Muscle of arm (tissue), 12 donors: Measurements from ENCODE around the gene SLC45A3. TPM values are rescaled to one million over a fixed set of nuclear protein-coding genes. Genes with fewer than 3 reads are reported as not detected.

ENCODE experiments used
- DNase-seq: peaks from one replicate; pipeline ENCODE4 v3.0.0-alpha.2; 2013
- polyA plus RNA-seq, 12 donors: library from polyadenylated mRNA; unstranded; fragments of 120-200 nt; gene quantifications; one replicate each; pipeline ENCODE4 v1.2.1, GENCODE V29; 2013; ENCODE audit not compliant: insufficient read length in 12 of 12

SLC45A3 gene
- polyA plus RNA-seq, 12 donors, result 1.9 to 9.8 (median 3.4) TPM; not detected in 1

DNA sequence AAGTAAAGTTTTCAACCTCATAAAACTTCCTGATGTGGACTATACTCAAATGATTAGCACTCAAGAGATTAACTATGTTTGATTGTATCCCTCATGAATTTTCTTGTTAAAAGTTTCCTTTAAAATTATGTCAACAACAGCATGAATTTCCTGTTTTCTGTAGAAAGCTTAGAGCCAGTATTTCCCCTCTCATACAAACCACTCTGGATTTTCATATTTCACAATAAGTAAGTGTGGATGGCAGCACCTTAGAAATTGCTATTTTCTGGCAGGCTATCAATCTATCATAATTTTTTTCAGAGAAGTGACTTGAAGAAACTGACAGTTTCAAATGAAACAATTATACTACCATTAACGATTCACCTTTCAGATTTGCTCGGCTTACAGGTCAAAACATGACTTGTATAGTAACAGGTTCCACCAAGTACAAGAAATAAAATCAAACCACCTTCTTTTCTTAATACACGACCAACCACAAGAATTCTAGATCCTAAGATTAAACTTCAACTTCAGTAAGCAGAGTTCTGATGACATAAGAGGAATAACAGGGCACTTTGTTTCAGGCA, 69.3 kb downstream of the SLC45A3 start:
- no peak for DNase-seq

DNA sequence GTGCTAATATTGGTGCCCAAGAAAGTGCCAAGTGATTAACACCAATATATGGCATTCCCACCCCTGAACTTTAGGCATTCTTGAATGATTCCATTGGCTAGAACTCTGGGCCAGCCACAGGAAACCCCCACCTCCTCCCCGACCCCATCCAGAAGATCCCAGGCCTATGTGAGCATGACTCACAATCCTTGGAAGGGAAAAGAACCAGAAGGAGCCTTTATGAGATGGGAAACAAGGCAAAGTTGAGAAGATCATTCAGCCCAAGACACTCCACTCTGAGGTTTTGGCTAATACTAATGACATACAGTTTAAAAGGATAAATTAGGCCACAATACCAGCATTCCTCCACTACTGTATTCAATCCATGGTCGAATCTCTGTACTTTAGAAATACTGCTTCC, 70.3 kb downstream of the SLC45A3 start:
- DNase-seq, result no peak

Other genes starting within 250 kb of the SLC45A3 start
- under 1 TPM in 1 of 12 donors, not detected in 11; 0.12 TPM for gene BLACAT1, start 224.5 kb downstream of the SLC45A3 start, polyA plus RNA-seq
- 10 to 100 TPM in 4 of 12 donors, 1 to 10 TPM in 7, not detected in 1; 5.2 to 14.5 (median 8.0) TPM for gene CDK18, start 175.8 kb downstream of the SLC45A3 start, polyA plus RNA-seq
- gene ELK4, start 48.5 kb downstream of the SLC45A3 start, polyA plus RNA-seq, result 10 to 100 TPM in 11 of 12 donors, not detected in 1; 13.3 to 25.8 (median 19.9) TPM
- gene NUCKS1, start 69.7 kb upstream of the SLC45A3 start, polyA plus RNA-seq, result 100 to 1,000 TPM; 224 to 894 (median 248) TPM
- 100 to 1,000 TPM in 1 of 12 donors, 10 to 100 TPM in 1, 1 to 10 TPM in 10; 3.1 to 130 (median 3.5) TPM for gene RAB29, start 95.0 kb upstream of the SLC45A3 start, polyA plus RNA-seq
- 10 to 100 TPM in 11 of 12 donors, not detected in 1; 18.9 to 38.8 (median 30.8) TPM for gene SLC41A1, start 132.7 kb upstream of the SLC45A3 start, polyA plus RNA-seq
- gene PM20D1, start 169.6 kb upstream of the SLC45A3 start, polyA plus RNA-seq, result under 1 TPM in 5 of 12 donors, not detected in 7; 0.11 to 0.88 (median 0.29) TPM